HG03175 (cell line): ENCODE data around the gene MUC2.
"Not testable (repeated sequence)": the region's sequence is repeated elsewhere in the genome, so short reads cannot be mapped to it uniquely, and the experiment has no call there.

Source experiments
- ATAC-seq: cut with Tn5 transposase; IDR thresholded peaks from one replicate; pipeline ENCODE4 v1.9.1; 2021; ENCODE audit warnings: mild to moderate bottlenecking, moderate library complexity; ENCODE audit not compliant: unreplicated experiment

Gene MUC2

DNA sequence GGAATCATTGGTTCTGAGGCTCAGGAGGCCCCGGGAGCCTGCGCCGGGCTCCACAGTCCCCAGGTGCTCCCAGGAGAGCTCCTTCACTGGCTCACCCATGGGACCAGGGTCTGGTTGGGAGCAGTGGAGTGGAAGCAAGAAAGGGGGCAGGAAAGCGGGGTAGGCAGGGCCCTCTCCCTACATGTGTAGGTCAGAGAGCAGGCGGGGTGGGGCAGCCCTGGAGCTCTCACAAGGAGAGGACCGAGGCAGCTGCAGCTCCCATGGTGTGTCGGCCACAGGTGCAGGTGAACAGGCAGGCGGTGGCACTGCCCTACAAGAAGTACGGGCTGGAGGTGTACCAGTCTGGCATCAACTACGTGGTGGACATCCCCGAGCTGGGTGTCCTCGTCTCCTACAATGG, 28.3 kb downstream of the MUC2 start:
- no peak for ATAC-seq

DNA sequence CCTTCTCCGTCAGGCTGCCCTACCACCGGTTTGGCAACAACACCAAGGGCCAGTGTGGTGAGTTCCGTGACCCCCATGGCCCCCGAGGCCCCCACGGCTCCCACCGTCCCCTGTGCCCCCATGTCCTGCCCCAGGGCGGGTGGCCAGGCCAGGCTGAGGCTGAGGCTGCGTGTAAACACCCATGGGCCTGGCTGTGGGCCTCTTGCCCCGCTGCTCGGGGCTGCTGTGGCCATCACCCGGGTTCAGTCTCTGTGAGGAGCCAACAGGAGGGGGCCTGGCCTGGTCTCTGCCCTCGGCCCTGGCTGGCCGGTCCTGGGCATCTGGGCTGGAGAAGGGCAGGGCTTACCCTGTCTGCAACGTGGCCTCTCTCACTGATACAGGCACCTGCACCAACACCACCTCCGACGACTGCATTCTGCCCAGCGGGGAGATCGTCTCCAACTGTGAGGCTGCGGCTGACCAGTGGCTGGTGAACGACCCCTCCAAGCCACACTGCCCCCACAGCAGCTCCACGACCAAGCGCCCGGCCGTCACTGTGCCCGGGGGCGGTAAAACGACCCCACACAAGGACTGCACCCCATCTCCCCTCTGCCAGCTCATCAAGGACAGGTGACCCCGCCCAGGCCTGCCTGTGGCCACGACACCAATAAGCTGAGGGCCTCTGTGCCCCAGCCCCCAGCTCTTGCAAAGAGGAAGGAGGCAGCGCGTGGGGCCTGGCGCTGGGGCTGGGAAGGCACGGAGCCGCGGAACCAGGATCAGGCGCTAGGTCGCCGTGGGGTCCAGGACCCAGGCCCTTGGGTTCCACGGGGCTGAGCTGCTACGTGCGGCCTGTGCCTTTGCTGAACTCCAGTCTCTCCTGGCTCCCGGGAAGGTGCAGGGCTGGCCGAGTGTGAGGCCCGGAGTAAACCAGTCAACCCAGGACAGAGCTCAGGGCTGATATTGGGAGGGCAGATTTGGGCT, 29.0 kb downstream of the MUC2 start:
- no peak for ATAC-seq

DNA sequence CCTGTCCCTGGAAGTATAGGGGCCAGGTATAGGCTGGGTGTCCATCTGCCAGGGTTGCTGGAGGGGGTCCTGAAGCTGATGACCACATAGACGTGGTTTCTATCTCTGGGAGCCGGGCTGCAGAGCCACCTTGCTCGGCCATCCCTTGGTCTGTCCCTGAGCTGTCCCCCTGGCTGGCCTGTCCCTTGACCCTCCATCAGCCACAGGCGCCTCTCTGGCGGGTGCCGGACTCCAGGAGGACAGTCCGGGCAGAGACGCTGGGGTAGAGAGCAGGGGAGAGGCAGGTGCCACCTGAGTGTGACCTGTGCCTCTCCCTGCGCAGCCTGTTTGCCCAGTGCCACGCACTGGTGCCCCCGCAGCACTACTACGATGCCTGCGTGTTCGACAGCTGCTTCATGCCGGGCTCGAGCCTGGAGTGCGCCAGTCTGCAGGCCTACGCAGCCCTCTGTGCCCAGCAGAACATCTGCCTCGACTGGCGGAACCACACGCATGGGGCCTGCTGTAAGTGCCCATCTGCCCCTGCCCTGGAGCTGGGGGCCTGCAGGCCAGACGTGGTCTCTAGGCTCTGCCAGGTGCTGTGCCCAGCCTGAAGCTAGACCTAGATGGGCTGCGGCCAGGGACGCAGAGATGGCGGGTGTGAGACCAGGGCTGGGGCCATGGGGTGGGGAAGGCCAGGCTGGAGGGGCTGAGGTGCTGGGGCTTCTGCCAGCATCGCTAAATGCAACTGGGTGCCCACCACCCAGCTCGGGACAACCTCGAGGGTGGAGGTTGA, 29.9 kb downstream of the MUC2 start:
- no peak for ATAC-seq

DNA sequence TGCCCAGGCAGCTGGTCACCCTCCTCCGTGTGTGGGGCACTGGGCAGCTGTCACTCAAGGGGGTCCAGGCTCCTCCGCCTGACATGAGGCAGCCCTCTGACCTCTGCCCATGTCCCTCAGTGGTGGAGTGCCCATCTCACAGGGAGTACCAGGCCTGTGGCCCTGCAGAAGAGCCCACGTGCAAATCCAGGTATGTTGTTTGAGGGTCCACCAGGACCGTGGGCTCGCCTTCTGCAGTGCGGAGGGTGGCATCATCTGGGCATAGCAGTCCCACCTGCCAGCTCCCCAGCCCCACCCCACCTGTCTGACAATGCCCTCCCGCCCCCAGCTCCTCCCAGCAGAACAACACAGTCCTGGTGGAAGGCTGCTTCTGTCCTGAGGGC, 30.5 kb downstream of the MUC2 start:
- ATAC-seq: no peak

DNA sequence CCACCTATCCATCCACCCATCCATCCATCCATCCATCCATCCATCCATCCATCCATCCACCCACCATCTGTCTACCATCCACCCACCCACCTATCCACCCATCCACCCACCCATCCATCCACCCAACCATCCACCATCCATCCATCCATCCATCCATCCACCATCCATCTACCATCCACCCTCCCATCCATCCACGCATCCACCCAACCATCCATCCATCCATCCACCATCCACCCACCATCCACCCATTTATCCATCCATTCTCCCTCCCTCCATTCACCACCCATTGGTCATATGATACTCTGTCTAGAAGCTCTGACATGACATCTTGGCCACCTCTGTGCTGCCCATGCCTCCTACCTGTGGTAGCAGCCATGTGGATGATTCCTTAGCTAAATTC, 31.7 kb downstream of the MUC2 start:
- no peak for ATAC-seq

DNA sequence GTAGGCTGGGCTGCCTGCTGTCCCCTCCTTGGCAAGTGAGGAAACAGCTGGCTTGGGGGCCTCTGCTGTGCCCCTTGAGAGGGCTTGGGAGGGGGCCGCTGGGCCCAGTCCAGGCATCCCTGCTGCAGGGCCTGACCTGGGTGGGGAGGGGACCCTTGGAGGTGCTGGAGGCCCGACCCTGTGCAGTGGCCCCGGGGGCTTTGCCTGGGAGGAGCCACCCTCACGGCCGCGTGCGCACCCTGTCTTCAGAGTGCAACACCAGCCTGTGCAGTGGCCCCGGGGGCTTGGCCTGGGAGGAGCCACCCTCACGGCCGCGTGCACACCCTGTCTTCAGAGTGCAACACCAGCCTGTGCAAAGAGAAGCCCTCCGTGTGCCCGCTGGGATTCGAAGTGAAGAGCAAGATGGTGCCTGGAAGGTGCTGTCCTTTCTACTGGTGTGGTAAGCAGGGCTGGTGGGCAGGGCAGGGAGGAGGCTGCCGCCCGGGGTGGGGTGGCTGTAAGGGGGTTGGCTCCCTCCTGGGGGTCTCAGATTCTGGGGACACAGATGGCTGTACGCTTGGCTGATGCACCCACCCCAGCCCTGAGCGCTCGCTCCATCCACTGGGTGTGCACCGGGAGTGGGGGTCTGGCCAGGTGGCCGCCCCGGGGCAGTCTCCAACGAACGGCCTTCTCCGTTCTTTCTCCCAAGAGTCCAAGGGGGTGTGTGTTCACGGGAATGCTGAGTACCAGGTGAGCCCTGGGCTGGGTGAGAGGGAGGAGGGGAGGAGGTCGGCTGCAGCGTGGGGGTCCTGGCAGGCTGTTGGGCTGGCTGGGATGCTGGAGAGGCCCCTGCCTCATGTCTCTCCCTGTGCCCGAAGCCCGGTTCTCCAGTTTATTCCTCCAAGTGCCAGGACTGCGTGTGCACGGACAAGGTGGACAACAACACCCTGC, 32.9 kb downstream of the MUC2 start:
- ATAC-seq: no peak

DNA sequence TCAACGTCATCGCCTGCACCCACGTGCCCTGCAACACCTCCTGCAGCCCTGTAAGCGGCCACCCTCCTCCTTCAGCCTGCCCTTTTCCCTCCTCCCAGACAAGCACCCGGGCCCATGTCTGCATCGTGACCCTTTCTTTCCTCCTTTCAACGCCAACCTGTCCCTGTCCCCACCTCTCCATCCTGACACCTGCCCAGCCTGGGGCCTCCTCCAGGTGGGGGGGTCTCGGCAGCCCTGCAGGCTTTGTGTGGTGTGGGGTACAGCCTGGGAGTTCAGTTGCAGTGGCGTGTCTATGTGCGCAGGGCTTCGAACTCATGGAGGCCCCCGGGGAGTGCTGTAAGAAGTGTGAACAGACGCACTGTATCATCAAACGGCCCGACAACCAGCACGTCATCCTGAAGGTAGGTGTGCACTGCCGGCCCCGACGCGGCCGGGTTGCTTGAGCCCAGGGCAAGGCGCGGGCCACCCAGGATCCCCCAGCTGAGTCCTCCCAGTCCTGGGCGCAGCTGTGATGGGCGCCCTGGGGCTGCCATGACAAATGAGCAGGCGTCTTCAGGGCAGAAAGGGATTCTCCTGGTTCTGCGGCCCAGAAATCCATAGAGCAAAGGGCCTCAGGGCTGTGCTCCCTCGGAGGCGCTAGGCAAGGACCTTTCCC, 33.7 kb downstream of the MUC2 start:
- ATAC-seq: no peak

DNA sequence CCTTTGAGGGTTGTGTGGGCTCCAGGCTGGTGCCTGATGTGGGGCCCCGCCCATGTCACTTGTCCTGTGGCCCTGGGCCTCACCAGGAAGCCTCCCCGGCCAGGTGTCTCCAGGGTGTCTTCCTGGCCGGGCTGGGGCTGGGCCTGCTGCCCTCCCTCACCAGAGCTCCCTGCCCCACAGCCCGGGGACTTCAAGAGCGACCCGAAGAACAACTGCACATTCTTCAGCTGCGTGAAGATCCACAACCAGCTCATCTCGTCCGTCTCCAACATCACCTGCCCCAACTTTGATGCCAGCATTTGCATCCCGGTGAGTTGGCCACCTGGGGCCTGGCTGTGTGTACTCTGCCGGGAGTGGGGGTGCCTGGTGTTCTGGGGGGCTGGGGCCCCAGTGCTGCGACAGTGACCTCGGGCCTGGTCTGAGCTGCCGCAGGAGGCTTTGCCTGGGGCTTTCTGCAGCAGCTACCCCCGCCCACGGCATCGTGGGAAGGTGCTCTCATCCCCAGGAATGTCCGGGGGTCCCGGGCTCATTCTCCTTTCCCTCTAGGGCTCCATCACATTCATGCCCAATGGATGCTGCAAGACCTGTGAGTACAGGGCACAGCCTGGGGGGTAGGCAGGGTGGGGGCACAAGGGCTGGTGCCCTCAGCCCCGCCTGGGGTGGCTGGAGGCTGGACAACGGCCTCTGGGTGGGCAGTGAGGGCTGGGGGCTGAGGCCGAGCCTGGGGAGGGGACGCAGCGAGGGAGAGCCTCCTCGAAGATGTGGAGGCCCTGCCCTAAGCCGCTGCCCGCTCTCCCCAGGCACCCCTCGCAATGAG, 34.6 kb downstream of the MUC2 start:
- ATAC-seq: no peak

DNA sequence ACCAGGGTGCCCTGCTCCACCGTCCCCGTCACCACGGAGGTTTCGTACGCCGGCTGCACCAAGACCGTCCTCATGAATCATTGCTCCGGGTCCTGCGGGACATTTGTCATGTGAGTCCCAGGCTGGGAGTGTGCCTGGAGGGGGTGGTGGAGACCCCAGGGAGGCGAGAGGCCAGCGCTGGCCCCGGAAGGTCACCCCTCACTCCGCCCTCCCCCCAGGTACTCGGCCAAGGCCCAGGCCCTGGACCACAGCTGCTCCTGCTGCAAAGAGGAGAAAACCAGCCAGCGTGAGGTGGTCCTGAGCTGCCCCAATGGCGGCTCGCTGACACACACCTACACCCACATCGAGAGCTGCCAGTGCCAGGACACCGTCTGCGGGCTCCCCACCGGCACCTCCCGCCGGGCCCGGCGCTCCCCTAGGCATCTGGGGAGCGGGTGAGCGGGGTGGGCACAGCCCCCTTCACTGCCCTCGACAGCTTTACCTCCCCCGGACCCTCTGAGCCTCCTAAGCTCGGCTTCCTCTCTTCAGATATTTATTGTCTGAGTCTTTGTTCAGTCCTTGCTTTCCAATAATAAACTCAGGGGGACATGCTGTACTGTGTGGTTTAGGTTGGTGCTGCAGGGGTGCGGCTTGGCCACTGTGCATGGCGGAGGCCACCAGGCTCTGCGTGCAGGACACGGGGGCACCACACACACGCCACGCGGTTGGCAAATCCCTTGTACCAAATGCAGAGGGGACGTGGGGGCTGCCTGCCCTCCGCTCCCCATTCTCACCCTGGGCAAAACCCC, 35.4 kb downstream of the MUC2 start:
- ATAC-seq: no peak

DNA sequence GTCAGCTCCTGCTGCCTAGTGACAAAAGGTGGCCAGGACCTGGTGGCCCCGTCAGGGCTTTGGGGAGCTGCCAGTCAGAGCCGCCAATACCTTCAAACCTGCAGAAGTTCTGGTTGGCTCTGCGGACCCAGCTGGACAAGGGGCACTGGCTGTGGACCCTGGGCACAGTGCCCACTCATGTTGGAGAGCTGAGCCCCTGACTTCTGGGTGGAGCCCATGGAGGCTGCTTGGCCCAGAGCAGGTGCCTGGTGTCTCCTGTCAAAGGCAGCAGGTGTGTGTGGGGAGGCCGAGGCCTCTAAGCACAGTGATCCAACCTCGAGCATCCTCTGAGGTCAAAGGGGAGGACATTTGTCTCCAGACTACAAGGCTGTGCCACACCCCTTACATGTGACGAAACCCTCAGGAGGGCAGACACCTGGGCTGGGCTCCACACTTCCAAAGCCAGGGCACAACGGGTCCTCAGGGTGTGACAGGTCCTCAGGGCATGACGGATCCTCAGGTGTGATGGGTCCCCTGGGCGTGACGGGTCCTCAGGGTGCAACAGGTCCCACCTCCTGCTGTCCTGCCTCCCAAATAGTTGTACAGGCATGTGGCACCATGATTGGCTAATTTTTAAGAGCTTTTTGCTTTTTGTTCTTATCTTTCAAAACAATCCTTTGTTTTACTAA, 37.0 kb downstream of the MUC2 start:
- ATAC-seq: no peak

DNA sequence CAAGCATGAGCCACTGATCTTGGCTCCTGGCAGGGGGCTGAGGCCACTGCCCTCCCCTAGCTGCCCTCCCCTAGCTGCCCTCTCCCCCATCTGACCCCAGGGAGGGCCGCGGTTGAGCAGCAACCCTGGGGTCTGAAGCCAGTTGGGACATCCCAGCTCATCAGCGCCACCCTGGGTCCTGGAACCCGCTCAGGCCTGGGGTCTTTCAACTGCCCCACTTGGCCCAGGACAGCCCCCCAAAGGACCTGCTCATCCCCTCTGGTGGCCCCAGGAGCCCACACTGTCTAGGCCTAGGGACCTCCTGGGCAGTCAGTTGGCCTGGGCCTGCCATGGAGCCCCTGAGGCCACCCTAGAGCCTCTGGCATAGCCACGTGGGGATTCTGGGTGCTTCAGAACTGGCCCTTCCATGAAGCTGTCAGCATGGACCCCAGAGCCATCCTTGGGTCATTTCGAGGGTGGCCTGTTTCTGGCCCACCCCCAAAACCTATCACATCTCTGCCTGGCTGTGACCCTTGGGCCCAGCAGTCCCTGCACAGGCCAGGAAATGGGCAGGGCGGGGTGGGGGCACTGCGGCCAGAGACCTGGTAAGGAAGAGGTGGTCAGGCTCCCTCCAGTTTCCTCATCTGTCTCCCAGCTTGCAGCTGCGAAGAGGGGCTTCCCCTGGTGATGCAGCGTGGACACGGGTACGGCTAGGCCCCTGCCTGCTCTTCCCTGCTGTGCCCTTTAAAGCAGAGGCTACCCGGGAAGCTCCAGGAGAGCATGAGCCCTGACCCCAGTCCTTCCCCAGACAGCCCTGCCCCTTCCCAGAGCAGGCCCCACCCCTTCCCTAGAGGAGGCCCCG, 37.9 kb downstream of the MUC2 start:
- no peak for ATAC-seq

DNA sequence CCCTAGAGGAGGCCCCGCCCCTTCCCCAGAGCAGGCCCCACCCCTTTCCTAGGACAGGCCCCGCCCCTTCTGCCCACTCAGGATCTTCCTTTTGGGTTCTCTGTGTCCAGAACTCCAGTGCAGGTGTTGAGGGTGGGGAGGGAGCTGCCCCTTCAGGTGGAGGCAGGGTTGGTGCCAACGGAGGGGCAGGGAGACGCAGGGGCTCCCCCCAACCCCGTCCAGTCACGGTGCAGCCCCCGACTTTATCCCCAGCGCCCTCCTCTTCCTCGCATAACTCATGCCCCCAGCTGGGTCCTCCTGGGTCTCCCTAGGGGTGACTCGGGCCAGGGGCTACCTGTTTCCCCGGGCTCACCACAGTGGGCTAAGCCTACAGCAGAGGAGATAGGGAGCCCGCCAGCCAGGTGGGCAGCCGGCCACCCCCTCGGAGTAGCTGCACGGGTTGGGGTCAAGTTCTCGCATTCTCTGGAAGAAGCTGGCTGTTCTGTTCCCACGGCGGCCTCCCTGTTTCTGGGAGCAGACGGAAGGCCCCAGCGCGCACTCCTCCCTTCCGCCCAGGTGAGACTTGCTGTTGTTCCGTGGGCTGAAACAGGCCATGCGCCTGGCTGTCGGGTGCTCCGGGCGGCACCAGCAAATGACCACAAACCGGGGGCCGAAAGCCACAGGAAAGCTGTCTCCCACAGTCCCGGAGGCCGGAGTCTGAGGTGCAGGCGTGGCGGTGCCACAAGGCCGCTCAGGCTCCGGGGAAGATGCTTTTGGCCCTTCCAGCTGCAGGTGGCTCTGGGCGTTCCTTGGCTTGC, 38.9 kb downstream of the MUC2 start:
- no peak for ATAC-seq

DNA sequence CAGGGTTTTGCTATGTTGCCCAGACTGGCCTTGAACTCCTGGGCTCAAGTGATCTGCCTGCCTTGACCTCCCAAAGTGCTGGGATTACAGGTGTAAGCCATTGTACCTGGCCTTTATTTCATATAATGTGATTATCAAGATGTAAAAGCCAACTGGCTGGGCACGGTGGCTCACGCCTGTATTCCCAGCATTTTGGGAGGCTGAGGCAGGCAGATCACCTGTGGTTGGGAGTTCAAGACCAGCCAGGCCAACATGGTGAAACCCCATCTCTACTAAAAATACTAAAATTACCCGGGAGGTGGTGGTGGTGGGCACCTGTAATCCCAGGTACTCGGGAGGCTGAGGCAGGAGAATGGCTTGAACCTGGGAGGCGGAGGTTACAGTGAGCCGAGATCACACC, 40.6 kb downstream of the MUC2 start:
- not testable (repeated sequence) for ATAC-seq

DNA sequence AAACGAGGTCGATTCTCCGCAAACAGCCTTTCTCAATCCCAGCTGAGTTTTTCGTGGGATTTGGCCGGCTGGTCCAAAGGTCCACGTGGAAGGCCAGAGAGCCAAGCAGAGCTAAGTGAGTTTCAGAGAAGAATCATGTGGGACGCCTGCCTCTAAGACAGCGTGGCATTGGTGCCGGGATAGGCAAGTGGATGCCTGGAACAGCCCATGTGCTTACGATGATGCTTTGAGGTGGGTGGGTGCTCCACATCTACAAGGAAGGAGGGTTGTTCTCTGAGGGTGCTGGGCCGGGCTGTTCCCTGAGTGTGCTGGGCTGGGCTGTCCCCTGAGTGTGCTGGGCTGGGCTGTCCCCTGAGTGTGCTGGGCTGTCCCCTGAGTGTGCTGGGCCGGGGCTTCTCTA, 41.4 kb downstream of the MUC2 start:
- no peak for ATAC-seq

DNA sequence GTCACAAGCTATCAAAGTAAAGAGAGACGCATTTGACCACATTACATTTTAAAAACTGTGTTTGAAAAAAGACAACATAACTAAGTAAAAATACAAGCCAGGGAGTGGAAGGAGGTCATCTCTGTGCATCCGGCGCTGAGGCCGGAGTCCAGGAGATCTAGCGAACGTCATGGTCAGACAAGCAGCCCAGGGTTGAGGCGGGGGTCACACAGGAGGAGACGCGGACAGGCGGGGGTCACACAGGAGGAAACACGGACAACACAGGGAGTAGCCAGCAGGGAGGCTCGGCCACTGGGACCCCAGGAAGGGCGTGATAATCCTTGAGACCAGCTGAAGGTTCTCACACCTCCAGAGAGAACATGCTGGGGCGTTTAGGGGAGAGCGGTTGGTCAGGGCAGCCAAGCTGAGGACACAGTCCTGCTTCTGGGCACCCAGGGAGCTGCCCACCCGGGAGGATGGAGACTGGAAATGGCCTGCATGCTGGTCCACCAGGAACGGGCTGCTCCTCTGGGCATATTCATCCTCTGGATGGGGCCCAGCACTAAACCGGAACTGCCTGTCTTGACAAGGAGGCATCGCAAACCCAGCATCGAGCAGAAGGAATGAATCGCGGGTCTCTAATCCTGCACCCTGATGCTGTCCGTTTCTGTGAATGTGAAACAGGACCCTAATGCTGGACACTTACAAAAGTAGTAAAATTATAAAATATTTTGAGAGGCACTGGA, 42.2 kb downstream of the MUC2 start:
- ATAC-seq: no peak

DNA sequence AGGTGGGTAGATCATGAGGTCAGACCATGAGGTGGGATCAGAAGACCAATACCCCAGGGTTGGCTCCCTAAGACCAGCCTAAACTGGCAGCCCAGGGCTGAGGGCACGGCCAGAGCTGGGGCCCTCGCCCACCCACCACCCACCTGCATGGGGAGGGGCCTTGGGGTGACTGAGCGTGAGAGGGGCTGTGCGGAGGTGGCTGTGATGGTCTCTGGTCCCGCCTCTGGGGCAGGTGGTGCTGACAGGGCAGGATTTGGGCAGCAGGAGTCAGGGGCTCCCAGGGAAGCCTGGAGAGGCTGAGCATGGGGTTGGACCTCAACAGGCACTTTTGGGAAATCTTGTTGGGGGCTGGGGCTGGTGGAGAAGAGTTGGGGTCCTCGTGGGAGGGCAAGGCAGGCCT, 43.3 kb downstream of the MUC2 start:
- no peak for ATAC-seq
